HG03558 (cell line): ENCODE measurements around the gene ELMO3.

Experiments
- ATAC-seq: cut with Tn5 transposase; IDR thresholded peaks from one replicate; pipeline ENCODE4 v1.9.1; 2021; ENCODE audit warnings: moderate number of reproducible peaks; ENCODE audit not compliant: unreplicated experiment; ENCODE audit errors: extremely low read depth

ELMO3 gene

GRCh38 chr16:67252609-67253497 is 53.9 kb downstream of the ELMO3 start:
- ATAC-seq, result no peak
